H1 (cell line): ENCODE data around the gene SH3RF3. TPM values are rescaled to one million over a fixed set of nuclear protein-coding genes. Genes with fewer than 3 reads are reported as not detected.

Experiments used
- CTCF ChIA-PET: fragments of 300-600 bp; sonication (Branson Sonifier 250); formaldehyde crosslinking; loops from one replicate; lab custom pipeline; 2021; ENCODE audit not compliant: partially characterized antibody; lab: Charles Lee
- POLR2A ChIA-PET: fragments of 300-600 bp; sonication (Branson Sonifier 250); formaldehyde crosslinking; loops from one replicate; lab custom pipeline; 2021; ENCODE audit warnings: inconsistent platforms; ENCODE audit not compliant: partially characterized antibody; lab: Charles Lee
- DNase-seq, 2 experiments: peaks; one replicate each; pipeline versions ENCODE4 v3.0.0 to v3.0.0-alpha.2; 2010 to 2022; ENCODE audit warnings: low spot score in 2 of 2, low read depth in 1 of 2, mixed read lengths in 1 of 2
- FAIRE-seq: peaks from 2 replicates; lab custom pipeline; 2011; peaks lifted over from hg19 to GRCh38; lab: Jason Lieb, UNC
- H2AFZ ChIP-seq: 2 replicates; pipeline ENCODE4 v1.8.1; 2012; ENCODE audit warnings: low read length, inconsistent platforms
- H2AK5ac ChIP-seq: 2 replicates; pipeline ENCODE4 v1.6.1; 2013; ENCODE audit warnings: low read depth, low read length
- H2BK120ac ChIP-seq: replicated peaks from 2 replicates; pipeline ENCODE3; 2013; ENCODE audit warnings: low read depth, low read length, inconsistent platforms
- H2BK12ac ChIP-seq: 2 replicates; pipeline ENCODE4 v1.6.1; 2013; ENCODE audit warnings: low read depth, low read length
- H2BK15ac ChIP-seq: 2 replicates; pipeline ENCODE4 v1.6.1; 2013; ENCODE audit warnings: low read length
- H2BK20ac ChIP-seq: 2 replicates; pipeline ENCODE4 v1.6.1; 2013; ENCODE audit warnings: low read length
- H2BK5ac ChIP-seq: 2 replicates; pipeline ENCODE4 v1.6.1; 2013; ENCODE audit warnings: low read depth, low read length
- H3K14ac ChIP-seq: 2 replicates; pipeline ENCODE4 v1.6.1; 2013; ENCODE audit warnings: inconsistent platforms; ENCODE audit not compliant: insufficient read length
- H3K18ac ChIP-seq: 2 replicates; pipeline ENCODE4 v1.6.1; 2013; ENCODE audit warnings: low read length; ENCODE audit errors: extremely low read depth
- H3K23ac ChIP-seq: 2 replicates; pipeline ENCODE4 v1.6.1; 2013; ENCODE audit warnings: inconsistent platforms; ENCODE audit not compliant: insufficient read length
- H3K23me2 ChIP-seq: 2 replicates; pipeline ENCODE4 v1.6.1; 2013; ENCODE audit warnings: low read depth, low read length
- H3K27ac ChIP-seq: 2 replicates; pipeline ENCODE4 v1.6.1; 2011; ENCODE audit warnings: low read depth, low read length, inconsistent platforms
- H3K27me3 ChIP-seq, 4 experiments: replicated peaks in 1 of 4; 1 replicate in 1 of 4; 2 replicates in 3 of 4; pipeline versions ENCODE4 v1.6.1 to v1.8.1; 2011 to 2013; ENCODE audit warnings: low read length in 3 of 4, mild to moderate bottlenecking in 3 of 4, inconsistent platforms in 2 of 4, mixed read lengths in 2 of 4, moderate library complexity in 1 of 4; ENCODE audit not compliant: control insufficient read depth in 3 of 4, insufficient read depth in 3 of 4; ENCODE audit errors: extremely low read depth in 1 of 4
- H3K36me3 ChIP-seq, 4 experiments: 2 replicates each; pipeline versions ENCODE4 v1.6.1 to v1.8.1; 2011 to 2013; ENCODE audit warnings: mild to moderate bottlenecking in 4 of 4, low read length in 3 of 4, moderate library complexity in 2 of 4, control low read depth in 1 of 4, inconsistent platforms in 1 of 4; ENCODE audit not compliant: insufficient read depth in 4 of 4, control insufficient read depth in 2 of 4
- H3K4ac ChIP-seq: replicated peaks from 2 replicates; pipeline ENCODE3; 2013; ENCODE audit warnings: low read length, low read depth, mixed read lengths, inconsistent platforms; ENCODE audit not compliant: insufficient read length
- H3K4me1 ChIP-seq, 4 experiments: replicated peaks in 1 of 4; 1 replicate in 1 of 4; 2 replicates in 3 of 4; pipeline versions ENCODE4 v1.6.1 to v1.8.1; 2011 to 2013; ENCODE audit warnings: low read length in 3 of 4, inconsistent platforms in 2 of 4, mixed read lengths in 1 of 4; ENCODE audit not compliant: insufficient read depth in 4 of 4, control insufficient read depth in 3 of 4
- H3K4me2 ChIP-seq, 2 experiments: 2 replicates each; pipeline versions ENCODE4 v1.6.1 to v1.8.1; 2011 to 2013; ENCODE audit warnings: low read depth in 2 of 2, low read length in 2 of 2, control low read depth in 1 of 2, inconsistent platforms in 1 of 2, mild to moderate bottlenecking in 1 of 2; ENCODE audit not compliant: insufficient read depth in 1 of 2
- H3K4me3 ChIP-seq, 4 experiments: fragments of 200-600, 300-600 bp in 1 of 4; sonication (generic), shearing (Covaris generic), sonication (Bioruptor Twin) in 1 of 4; 2 replicates each; pipeline versions ENCODE4 v1.5.1 to v1.8.1; 2011 to 2016; ENCODE audit warnings: low read length in 4 of 4, low read depth in 3 of 4, control low read depth in 2 of 4, inconsistent platforms in 2 of 4, mild to moderate bottlenecking in 2 of 4, mixed read lengths in 1 of 4, moderate library complexity in 1 of 4; ENCODE audit not compliant: insufficient read depth in 2 of 4; ENCODE audit errors: extremely low read depth in 1 of 4
- H3K56ac ChIP-seq: replicated peaks from 2 replicates; pipeline ENCODE3; 2013; ENCODE audit warnings: low read depth, mild to moderate bottlenecking, mixed read lengths, low read length, inconsistent platforms; ENCODE audit not compliant: insufficient read length
- H3K79me1 ChIP-seq: 2 replicates; pipeline ENCODE4 v1.6.1; 2013; ENCODE audit warnings: low read depth, low read length, control low read depth
- H3K79me2 ChIP-seq, 2 experiments: 2 replicates each; pipeline versions ENCODE4 v1.6.1 to v1.8.1; 2012 to 2013; ENCODE audit warnings: low read length in 2 of 2, mild to moderate bottlenecking in 2 of 2, inconsistent platforms in 1 of 2; ENCODE audit not compliant: insufficient read depth in 2 of 2, control insufficient read depth in 1 of 2
- H3K9ac ChIP-seq, 4 experiments: replicated peaks in 1 of 4; 1 replicate in 1 of 4; 2 replicates in 3 of 4; pipeline versions ENCODE4 v1.6.1 to v1.8.1; 2011 to 2013; ENCODE audit warnings: low read depth in 3 of 4, low read length in 3 of 4, control low read depth in 2 of 4, mild to moderate bottlenecking in 2 of 4, moderate library complexity in 2 of 4, inconsistent platforms in 1 of 4; ENCODE audit errors: extremely low read depth in 1 of 4
- H3K9me3 ChIP-seq, 2 experiments: 2 replicates each; pipeline versions ENCODE4 v1.6.1 to v1.8.1; 2012 to 2013; ENCODE audit warnings: mild to moderate bottlenecking in 2 of 2, moderate library complexity in 2 of 2, control low read depth in 1 of 2, inconsistent platforms in 1 of 2, low read depth in 1 of 2, low read length in 1 of 2, mixed read lengths in 1 of 2; ENCODE audit not compliant: insufficient read depth in 2 of 2
- H4K20me1 ChIP-seq, 2 experiments: replicated peaks in 1 of 2; 2 replicates each; pipeline versions ENCODE3 to v1.8.1; 2011 to 2013; ENCODE audit warnings: inconsistent platforms in 2 of 2, low read length in 2 of 2, mild to moderate bottlenecking in 1 of 2; ENCODE audit not compliant: insufficient read depth in 2 of 2, control insufficient read depth in 1 of 2
- H4K5ac ChIP-seq: 2 replicates; pipeline ENCODE4 v1.6.1; 2013; ENCODE audit warnings: low read length, low read depth, mixed read lengths, inconsistent platforms; ENCODE audit not compliant: insufficient read length
- H4K8ac ChIP-seq: 2 replicates; pipeline ENCODE4 v1.8.0; 2013; ENCODE audit warnings: mild to moderate bottlenecking, moderate library complexity, low read length, inconsistent platforms; ENCODE audit not compliant: insufficient read depth; ENCODE audit errors: extremely low read depth
- H4K91ac ChIP-seq: replicated peaks from 2 replicates; pipeline ENCODE3; 2013; ENCODE audit warnings: low read length, mixed read lengths, inconsistent platforms; ENCODE audit not compliant: insufficient read length
- WGBS, 2 experiments: shearing (Covaris generic) in 1 of 2; methylation state at CpG; one replicate each; pipeline versions ENCODE4 v1.1.6 to v1.1.7; 2013 to 2015; ENCODE audit warnings: low lambda C conversion rate in 2 of 2, mixed read lengths in 2 of 2, inconsistent platforms in 1 of 2, low coverage in 1 of 2, missing lambda C conversion rate in 1 of 2; ENCODE audit not compliant: insufficient replicate concordance in 2 of 2, insufficient coverage in 1 of 2, insufficient read length in 1 of 2; ENCODE audit errors: extremely low coverage in 1 of 2, missing lambda C conversion rate in 1 of 2; 5-methylcytosine and 5-hydroxymethylcytosine counted together
- polyA plus RNA-seq, 7 experiments: library from polyadenylated mRNA; depleted of rRNA in 3 of 7; stranded (reverse) in 5 of 7; unstranded in 2 of 7; fragments of >200 nt in 5 of 7; fragments of 200-250 nt in 2 of 7; gene quantifications; 1 replicate in 5 of 7; 2 replicates in 1 of 7; 4 replicates in 1 of 7; pipeline versions ENCODE4 v1.2.1 to v1.2.3, GENCODE V29; 2011 to 2013; ENCODE audit warnings: missing spikeins in 2 of 7, mixed read lengths in 2 of 7
- total RNA-seq: library from RNA; stranded (reverse); fragmentation: NEBNext Ultra II Directional; extraction: Animal tissue kit (Norgen Biotek cat#: 25700); gene quantifications from 2 replicates; pipeline ENCODE4 v1.2.1, GENCODE V29; 2021

SH3RF3 gene
- total and polyA plus RNA-seq, 2 of the 8 experiments (the other 6 are each of a cell fraction or from before 2014, with no cell fraction given): 0.11 to 0.65 TPM

DNA sequence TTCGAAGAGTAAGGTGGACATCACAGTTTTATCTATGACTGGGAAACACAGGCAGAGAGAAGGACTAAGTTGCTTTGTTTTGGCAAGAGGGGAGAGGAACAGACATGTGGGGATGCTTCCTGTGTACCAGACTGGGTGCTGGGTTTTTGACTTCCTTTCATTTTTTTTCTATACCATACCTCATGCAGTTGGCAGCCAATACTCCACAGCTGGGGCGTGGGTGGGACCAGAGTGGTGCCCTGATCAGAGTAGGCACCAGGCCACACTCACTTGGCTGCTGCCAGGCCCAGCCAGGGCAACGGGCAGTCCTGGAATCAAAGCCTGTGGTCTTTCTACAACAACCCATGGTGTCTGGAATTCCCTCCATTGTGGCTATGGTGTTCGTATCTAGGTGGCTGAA lies 45.2 kb downstream of the SH3RF3 start:
- no peak overlapping the region for H3K4ac ChIP-seq
- peaks cover 3 to 8% (median 6%) of the 10 kb centered on the region in 4 experiments; a peak in 4 of 7 replicates for H3K4me1 ChIP-seq
- no peak overlapping the region for H3K23ac ChIP-seq
- H4K20me1 ChIP-seq: no peaks in the 10 kb centered on the region
- no peak overlapping the region for H3K14ac ChIP-seq
- H2BK120ac ChIP-seq: no peak overlapping the region
- H3K9me3 ChIP-seq: no peaks in the 10 kb centered on the region; a peak in 2 of 4 replicates
- no peak overlapping the region for H2BK12ac ChIP-seq
- no peak overlapping the region for H2AK5ac ChIP-seq
- ChIA-PET POLR2A (no interaction called here), CTCF (no interaction called here)
- no peaks in the 10 kb centered on the region for H3K36me3 ChIP-seq
- no peak for FAIRE-seq
- H3K4me3 ChIP-seq: no peak overlapping the region
- H3K4me2 ChIP-seq: no peak overlapping the region
- no peaks in the 10 kb centered on the region for H3K79me2 ChIP-seq
- H3K9ac ChIP-seq: no peak overlapping the region
- H3K18ac ChIP-seq: no peak overlapping the region
- no peak overlapping the region for H3K56ac ChIP-seq
- H2BK15ac ChIP-seq: no peak overlapping the region
- WGBS, 2 experiments: 82% methylated on average over 4 of the region's 4 CpGs; no CpG with 5 or more reads in 1 of the 2 experiments
- no peaks in the 10 kb centered on the region for H3K23me2 ChIP-seq
- no peak overlapping the region for H2BK20ac ChIP-seq
- H4K91ac ChIP-seq: no peak overlapping the region
- no peaks in the 10 kb centered on the region for H3K79me1 ChIP-seq
- H3K27me3 ChIP-seq: no peaks in the 10 kb centered on the region
- H2AFZ ChIP-seq: no peak overlapping the region
- H2BK5ac ChIP-seq: no peak overlapping the region
- H4K8ac ChIP-seq: no peak overlapping the region; the same call in 1 of the 2 replicates
- no peak for DNase-seq
- no peak overlapping the region for H4K5ac ChIP-seq
- H3K27ac ChIP-seq: no peak overlapping the region
